Measurements from ENCODE around the gene IFNL2.

The IFNL2 gene

GRCh38 chr19:39304701-39305571 is 36.7 kb downstream of the IFNL2 start:
- TF ChIP-seq EZH2phosphoT487 (IDR thresholded peaks at IDR 0.05; ENCODE audit: borderline replicate concordance) (no peak), CTCF (conservative IDR thresholded peaks at IDR 0.05; ENCODE audit: low read length) (no peak)
- Histone ChIP-seq H3K27me3 (ENCODE audit: insufficient read depth, low read length, poor library complexity, severe bottlenecking) (no peaks in the 10 kb centered on the region), H3K9me3 (ENCODE audit: insufficient read depth, low read depth, low read length) (no peaks in the 10 kb centered on the region), H3K4me1 (ENCODE audit: insufficient read depth, low read length, poor library complexity, severe bottlenecking) (no peaks in the 10 kb centered on the region), H4K20me1 (ENCODE audit: insufficient read depth, low read length, poor library complexity, severe bottlenecking) (no peaks in the 10 kb centered on the region), H3K36me3 (ENCODE audit: insufficient read depth, low read length) (no peaks in the 10 kb centered on the region; the same call in 1 of the 2 replicates), H3K4me3 (ENCODE audit: low read length, poor library complexity, severe bottlenecking) (no peak overlapping the region), H3K9ac (ENCODE audit: low read depth, low read length, poor library complexity, severe bottlenecking) (no peak overlapping the region), H3K79me2 (ENCODE audit: insufficient read depth, low read length) (no peaks in the 10 kb centered on the region), H3K4me2 (ENCODE audit: low read depth, low read length, poor library complexity, severe bottlenecking) (no peak overlapping the region), H2AFZ (ENCODE audit: low read length) (no peak overlapping the region), H3F3A (ENCODE audit: low read depth) (no peaks in the 10 kb centered on the region), H3K9me2 (replicated peaks; ENCODE audit: low read depth, low read length) (no peaks in the 10 kb centered on the region)

GRCh38 chr19:39306075-39306474 is 37.9 kb downstream of the IFNL2 start:
- Histone ChIP-seq H3K27me3 (ENCODE audit: insufficient read depth, low read length, poor library complexity, severe bottlenecking) (no peaks in the 10 kb centered on the region), H3K36me3 (ENCODE audit: insufficient read depth, low read length) (no peaks in the 10 kb centered on the region; the same call in 1 of the 2 replicates), H3K4me2 (ENCODE audit: low read depth, low read length, poor library complexity, severe bottlenecking) (no peak overlapping the region), H4K20me1 (ENCODE audit: insufficient read depth, low read length, poor library complexity, severe bottlenecking) (no peaks in the 10 kb centered on the region), H3K4me1 (ENCODE audit: insufficient read depth, low read length, poor library complexity, severe bottlenecking) (peaks cover 6% of the 10 kb centered on the region), H3K9ac (ENCODE audit: low read depth, low read length, poor library complexity, severe bottlenecking) (no peak overlapping the region), H3K4me3 (ENCODE audit: low read length, poor library complexity, severe bottlenecking) (no peak overlapping the region), H3F3A (ENCODE audit: low read depth) (no peaks in the 10 kb centered on the region), H3K9me2 (replicated peaks; ENCODE audit: low read depth, low read length) (no peaks in the 10 kb centered on the region), H2AFZ (ENCODE audit: low read length) (no peak overlapping the region), H3K9me3 (ENCODE audit: insufficient read depth, low read depth, low read length) (no peaks in the 10 kb centered on the region), H3K79me2 (ENCODE audit: insufficient read depth, low read length) (no peaks in the 10 kb centered on the region)
- TF ChIP-seq EZH2phosphoT487 (IDR thresholded peaks at IDR 0.05; ENCODE audit: borderline replicate concordance), result no peak
- no peak for TF ChIP-seq CTCF (conservative IDR thresholded peaks at IDR 0.05; ENCODE audit: low read length)

- H3K9me3 ChIP-seq (ENCODE audit: insufficient read depth, low read depth, low read length), result no peaks in the 10 kb centered on the region
- no peaks in the 10 kb centered on the region for H3F3A ChIP-seq (ENCODE audit: low read depth)
- no peak overlapping the region for H3K4me2 ChIP-seq (ENCODE audit: low read depth, low read length, poor library complexity, severe bottlenecking)
- H3K36me3 ChIP-seq (ENCODE audit: insufficient read depth, low read length), result no peaks in the 10 kb centered on the region; the same call in 1 of the 2 replicates
- no peaks in the 10 kb centered on the region for H4K20me1 ChIP-seq (ENCODE audit: insufficient read depth, low read length, poor library complexity, severe bottlenecking)
- H3K9ac ChIP-seq (ENCODE audit: low read depth, low read length, poor library complexity, severe bottlenecking), result no peak overlapping the region
- no peaks in the 10 kb centered on the region for H3K79me2 ChIP-seq (ENCODE audit: insufficient read depth, low read length)
- no peaks in the 10 kb centered on the region for H3K9me2 ChIP-seq (replicated peaks; ENCODE audit: low read depth, low read length)
- H3K27me3 ChIP-seq (ENCODE audit: insufficient read depth, low read length, poor library complexity, severe bottlenecking), result no peaks in the 10 kb centered on the region
- H2AFZ ChIP-seq (ENCODE audit: low read length), result no peak overlapping the region
- no peak for TF ChIP-seq CTCF (conservative IDR thresholded peaks at IDR 0.05; ENCODE audit: low read length)
- no peak for TF ChIP-seq EZH2phosphoT487 (IDR thresholded peaks at IDR 0.05; ENCODE audit: borderline replicate concordance)
- peaks cover 6% of the 10 kb centered on the region for H3K4me1 ChIP-seq (ENCODE audit: insufficient read depth, low read length, poor library complexity, severe bottlenecking)
- no peak overlapping the region for H3K4me3 ChIP-seq (ENCODE audit: low read length, poor library complexity, severe bottlenecking)
Observed at GRCh38 chr19:39307046-39307821, 39.0 kb downstream of the IFNL2 start.
